IMR-90 (cell line): ENCODE results near the gene DPYSL5. TPM values are rescaled to one million over a fixed set of nuclear protein-coding genes. Genes with fewer than 3 reads are reported as not detected.
A peak's percentile ranks its signal among the peaks of the same experiment; 100 is the strongest.

ENCODE experiments used
- ATAC-seq: fragments of 200-7000 bp; cut with Tn5 transposase; 2 replicates; pipeline ENCODE4 v1.9.1; 2020; ENCODE audit warnings: low read depth, mild to moderate bottlenecking, moderate library complexity
- BruUV-seq: library from RNA; stranded (reverse); fragments of 400-500 nt; replicated peaks from 2 replicates; lab custom pipeline; 2021; lab: Mats Ljungman, UMichigan
- CTCF ChIA-PET: fragments of 300-600 bp; formaldehyde crosslinking; extraction: SDS; loops from one replicate; lab custom pipeline; 2021; ENCODE audit warnings: antibody characterized with exemption; lab: Yijun Ruan, JAX
- POLR2A ChIA-PET: fragments of 300-600 bp; sonication (Branson Sonifier 250); formaldehyde crosslinking; loops from one replicate; lab custom pipeline; 2022; ENCODE audit warnings: antibody characterized with exemption; ENCODE audit not compliant: unreplicated experiment; lab: Charles Lee
- DNase-seq: peaks from one replicate; pipeline ENCODE4 v3.0.0; 2013
- H2AFZ ChIP-seq: replicated peaks from 2 replicates; pipeline ENCODE3; 2013; ENCODE audit warnings: low read length, mild to moderate bottlenecking; ENCODE audit not compliant: poor library complexity
- H2AK5ac ChIP-seq: 2 replicates; pipeline ENCODE4 v1.6.1; 2013; ENCODE audit warnings: low read depth, low read length, inconsistent platforms
- H2AK9ac ChIP-seq: replicated peaks from 2 replicates; pipeline ENCODE3; 2013; ENCODE audit warnings: mild to moderate bottlenecking, low read depth, low read length, moderate library complexity; ENCODE audit not compliant: poor library complexity
- H2BK120ac ChIP-seq: 2 replicates; pipeline ENCODE4 v1.6.1; 2013; ENCODE audit warnings: low read depth, low read length, inconsistent platforms
- H2BK15ac ChIP-seq: 3 replicates; pipeline ENCODE4 v1.6.1; 2013; ENCODE audit warnings: low read depth, low read length, inconsistent platforms
- H2BK20ac ChIP-seq: 2 replicates; pipeline ENCODE4 v1.6.1; 2013; ENCODE audit warnings: low read depth, mild to moderate bottlenecking, inconsistent platforms, low read length, moderate library complexity
- H2BK5ac ChIP-seq: 2 replicates; pipeline ENCODE4 v1.6.1; 2013; ENCODE audit warnings: mild to moderate bottlenecking, low read depth, low read length, inconsistent platforms; ENCODE audit not compliant: poor library complexity, severe bottlenecking
- H3K14ac ChIP-seq: replicated peaks from 2 replicates; pipeline ENCODE4 v1.6.1; 2013; ENCODE audit warnings: low read depth, low read length, inconsistent platforms
- H3K18ac ChIP-seq: 2 replicates; pipeline ENCODE4 v1.6.1; 2013; ENCODE audit warnings: low read depth, low read length, control low read depth
- H3K23ac ChIP-seq: 2 replicates; pipeline ENCODE4 v1.6.1; 2013; ENCODE audit warnings: low read depth, low read length, inconsistent platforms
- H3K27ac ChIP-seq: 2 replicates; pipeline ENCODE4 v1.5.1; 2013; ENCODE audit warnings: mild to moderate bottlenecking, control low read depth, low read length; ENCODE audit not compliant: insufficient read depth
- H3K27me3 ChIP-seq: 2 replicates; pipeline ENCODE4 v1.6.1; 2013; ENCODE audit warnings: low read length; ENCODE audit not compliant: control insufficient read depth, insufficient read depth
- H3K36me3 ChIP-seq: 2 replicates; pipeline ENCODE4 v1.6.1; 2013; ENCODE audit warnings: low read length, mixed read lengths; ENCODE audit not compliant: control insufficient read depth, insufficient read depth
- H3K4ac ChIP-seq: 2 replicates; pipeline ENCODE4 v1.6.1; 2013; ENCODE audit warnings: low read depth, low read length, inconsistent platforms
- H3K4me1 ChIP-seq: 2 replicates; pipeline ENCODE4 v1.6.1; 2013; ENCODE audit warnings: low read length, mixed read lengths; ENCODE audit not compliant: control insufficient read depth, insufficient read depth
- H3K4me2 ChIP-seq: 2 replicates; pipeline ENCODE4 v1.6.1; 2013; ENCODE audit warnings: low read depth, mild to moderate bottlenecking, control low read depth, low read length, moderate library complexity
- H3K4me3 ChIP-seq: 2 replicates; pipeline ENCODE4 v1.5.1; 2013; ENCODE audit warnings: low read depth, mild to moderate bottlenecking, control low read depth, low read length, moderate library complexity; ENCODE audit not compliant: insufficient read depth
- H3K56ac ChIP-seq: 2 replicates; pipeline ENCODE4 v1.6.1; 2013; ENCODE audit warnings: low read length, inconsistent platforms; ENCODE audit not compliant: insufficient read depth; ENCODE audit errors: extremely low read depth
- H3K79me1 ChIP-seq, 2 experiments: 2 replicates each; pipeline ENCODE4 v1.6.1; 2013; ENCODE audit warnings: low read length in 2 of 2, inconsistent platforms in 1 of 2, low read depth in 1 of 2
- H3K9ac ChIP-seq: 2 replicates; pipeline ENCODE4 v1.6.1; 2013; ENCODE audit warnings: low read depth, low read length, control low read depth
- H3K9me1 ChIP-seq: 2 replicates; pipeline ENCODE4 v1.6.1; 2013; ENCODE audit warnings: low read length, inconsistent platforms; ENCODE audit not compliant: insufficient read depth
- H3K9me3 ChIP-seq: 2 replicates; pipeline ENCODE4 v1.6.1; 2013; ENCODE audit warnings: low read length; ENCODE audit not compliant: control insufficient read depth, insufficient read depth
- H4K20me1 ChIP-seq: 2 replicates; pipeline ENCODE4 v1.6.1; 2013; ENCODE audit warnings: low read length, inconsistent platforms; ENCODE audit not compliant: insufficient read depth
- H4K5ac ChIP-seq: 2 replicates; pipeline ENCODE4 v1.6.1; 2013; ENCODE audit warnings: mild to moderate bottlenecking, low read depth, low read length, control low read depth
- H4K8ac ChIP-seq, 2 experiments: 2 replicates each; pipeline ENCODE4 v1.6.1; 2013; ENCODE audit warnings: low read depth in 2 of 2, low read length in 2 of 2, control low read depth in 1 of 2, inconsistent platforms in 1 of 2
- H4K91ac ChIP-seq: 2 replicates; pipeline ENCODE4 v1.6.1; 2013; ENCODE audit warnings: low read depth, low read length, inconsistent platforms; ENCODE audit not compliant: insufficient read depth
- SMC3 ChIP-seq: fragments of 150-350 bp; IDR thresholded peaks from 2 replicates; pipeline ENCODE4 v1.6.1; 2016; ENCODE audit warnings: low read depth, mild to moderate bottlenecking, antibody characterized with exemption, low read length, moderate library complexity
- WGBS, 2 experiments: methylation state at CpG; one replicate each; pipeline versions ENCODE4 v1.1.5 to v1.1.7; 2013; ENCODE audit warnings: missing lambda C conversion rate in 2 of 2; ENCODE audit not compliant: insufficient read length in 1 of 2; ENCODE audit errors: extremely low coverage in 2 of 2; 5-methylcytosine and 5-hydroxymethylcytosine counted together
- dilution Hi-C: fragments of 300-500 bp; cut with HindIII; formaldehyde crosslinking; loops from one replicate; pipeline ENCODE4 v1.14.3; 2018; ENCODE audit warnings: low sequenced_read_pairs; ENCODE audit not compliant: unreplicated experiment
- in situ Hi-C: fragments of 300-500 bp; cut with MboI; formaldehyde crosslinking; loops from 3 replicates; pipeline ENCODE4 v1.14.3; 2019; ENCODE audit warnings: low sequenced_read_pairs, inconsistent platforms, mixed read lengths
- intact Hi-C: fragments of 100-400 bp; cut with micrococcal nuclease; formaldehyde crosslinking; loops from 2 replicates; pipeline ENCODE4 v1.10.0; 2022
- polyA plus RNA-seq, 3 experiments: library from polyadenylated mRNA; depleted of rRNA; stranded (reverse); fragments of >200 nt; gene quantifications; 2 replicates each; pipeline ENCODE4 v1.2.3, GENCODE V29; 2012; ENCODE audit warnings: low replicate concordance in 1 of 3
- total RNA-seq: library from RNA; depleted of rRNA; stranded (reverse); fragments of >200 nt; gene quantifications from 2 replicates; pipeline ENCODE4 v1.2.3, GENCODE V29; 2012

The DPYSL5 gene
- total and polyA plus RNA-seq, 2 of the 4 experiments (the other 2 are of a cell fraction) = not detected

GRCh38 chr2:26970928-26971627, 123.1 kb downstream of the DPYSL5 start:
- Histone ChIP-seq H3K18ac (no peak overlapping the region), H4K91ac (no peak overlapping the region), H2AK9ac (peak overlapping the region; percentile 30), H2BK15ac (no peak overlapping the region), H2AK5ac (no peak overlapping the region; the same call in 1 of the 2 replicates), H3K4me1 (peaks cover 5% of the 10 kb centered on the region; the same call in 1 of the 2 replicates), H3K56ac (no peak overlapping the region), H3K36me3 (no peaks in the 10 kb centered on the region), H3K4me3 (peak overlapping the region; percentile 92), H3K27ac (no peak overlapping the region; the same call in 1 of the 2 replicates), H2BK20ac (no peak overlapping the region), H2AFZ (peak overlapping the region; percentile 97), H3K9me3 (no peaks in the 10 kb centered on the region), H3K9me1 (peaks cover 4% of the 10 kb centered on the region; the same call in 1 of the 2 replicates), H3K27me3 (no peaks in the 10 kb centered on the region), H3K79me1 (peaks cover 5 to 11% of the 10 kb centered on the region in 2 experiments; a peak in 1 of 4 replicates), H4K5ac (no peak overlapping the region), H4K20me1 (no peaks in the 10 kb centered on the region; the same call in 1 of the 2 replicates), H3K9ac (peak overlapping the region; percentile 71), H3K4me2 (peak overlapping the region; percentile 92), H3K4ac (peak overlapping the region; percentile 33; the same call in 1 of the 2 replicates), H4K8ac (peak overlapping the region in 1 of 2 experiments; percentile 45; a peak in 1 of 4 replicates), H3K23ac (peak overlapping the region; percentile 31; the same call in 1 of the 2 replicates), H3K14ac (no peak overlapping the region), H2BK120ac (no peak overlapping the region), H2BK5ac (peak overlapping the region; percentile 3)
- ATAC-seq (peak; percentile 40), DNase-seq (peak; percentile 18)
- dilution Hi-C loops (no loop called here), intact Hi-C loops (no loop called here), in situ Hi-C loops (no loop called here)
- TF ChIP-seq SMC3 = no peak
- 0% methylated on average over 3 of the region's 34 CpGs; no CpG with 5 or more reads in 1 of the 2 experiments for whole genome bisulfite sequencing, 2 experiments
- BruUV-seq = no TSS peak
- CTCF ChIA-PET = interaction anchor here (0.7 to 1.9 kb wide), 3 partner anchors 9 to 46 kb away, joined by 3 to 6 read pairs (median 3); no protein-coding TSS in a partner anchor
- POLR2A ChIA-PET = interaction anchor here (0.6 kb wide), 1 partner anchor 70 kb away, joined by 3 read pairs; no protein-coding TSS in a partner anchor
